HepG2 (cell line): ENCODE measurements around the gene CIAO3. TPM values are rescaled to one million over a fixed set of nuclear protein-coding genes. Genes with fewer than 3 reads are reported as not detected.

Experiments used
- ATAC-seq: fragments of 200-7000 bp; cut with Tn5 transposase; 3 replicates; pipeline ENCODE4 v1.9.1; 2020; ENCODE audit warnings: mild to moderate bottlenecking, moderate library complexity
- BruUV-seq: library from RNA; stranded (reverse); fragments of 400-500 nt; replicated peaks from 2 replicates; lab custom pipeline; 2021; lab: Mats Ljungman, UMichigan
- CTCF ChIA-PET: fragments of 300-600 bp; formaldehyde crosslinking; extraction: SDS; loops from one replicate; lab custom pipeline; 2021; ENCODE audit warnings: low total read pairs, inconsistent platforms, low intra/inter-chr PET ratio; lab: Yijun Ruan, JAX
- POLR2A ChIA-PET: fragments of 350-600 bp; sonication (Branson Sonifier 250); formaldehyde crosslinking; loops from one replicate; lab custom pipeline; 2020; ENCODE audit warnings: antibody characterized with exemption, inconsistent platforms; lab: Yijun Ruan, JAX
- DNase-seq: peaks from one replicate; pipeline ENCODE4 v3.0.0-alpha.2; 2015; ENCODE audit warnings: low spot score
- FAIRE-seq: peaks from 3 replicates; lab custom pipeline; 2011; peaks lifted over from hg19 to GRCh38; lab: Jason Lieb, UNC
- H2AFZ ChIP-seq: one replicate; pipeline ENCODE4 v1.6.1; 2011; ENCODE audit warnings: low read length, inconsistent platforms
- H3K27ac ChIP-seq: fragments of 300-600 bp; 3 replicates; pipeline ENCODE4 v1.8.0; 2011; ENCODE audit warnings: mixed run types, mild to moderate bottlenecking, mixed read lengths, low read length, inconsistent platforms; ENCODE audit not compliant: insufficient read depth; ENCODE audit errors: extremely low read length
- H3K27me3 ChIP-seq, 2 experiments: fragments of 200-600 bp in 1 of 2; 2 replicates in 1 of 2; 3 replicates in 1 of 2; pipeline versions ENCODE4 v1.6.0 to v1.8.0; 2011; ENCODE audit warnings: low read length in 2 of 2, mild to moderate bottlenecking in 2 of 2, moderate library complexity in 2 of 2, inconsistent platforms in 1 of 2; ENCODE audit not compliant: insufficient read depth in 2 of 2, control insufficient read depth in 1 of 2
- H3K36me3 ChIP-seq, 2 experiments: fragments of 200-600 bp in 1 of 2; replicated peaks in 1 of 2; 2 replicates in 1 of 2; 3 replicates in 1 of 2; pipeline versions ENCODE4 v1.5.1 to v1.8.0; 2011; ENCODE audit warnings: low read length in 2 of 2, inconsistent platforms in 1 of 2; ENCODE audit not compliant: insufficient read depth in 2 of 2, control insufficient read depth in 1 of 2
- H3K4me1 ChIP-seq: 2 replicates; pipeline ENCODE4 v1.5.1; 2012; ENCODE audit warnings: low read length, inconsistent platforms; ENCODE audit not compliant: insufficient read depth
- H3K4me2 ChIP-seq: 2 replicates; pipeline ENCODE4 v1.6.0; 2011; ENCODE audit warnings: low read depth, low read length, inconsistent platforms
- H3K4me3 ChIP-seq, 3 experiments: fragments of 200-600 bp in 1 of 3; sonication (generic), shearing (Covaris generic) in 1 of 3; replicated peaks in 1 of 3; 2 replicates each; pipeline ENCODE4 v1.5.1; 2011 to 2016; ENCODE audit warnings: low read length in 3 of 3, inconsistent platforms in 2 of 3, low read depth in 2 of 3, mild to moderate bottlenecking in 2 of 3, control low read depth in 1 of 3, mixed read lengths in 1 of 3; ENCODE audit not compliant: insufficient read depth in 1 of 3
- H3K79me2 ChIP-seq: one replicate; pipeline ENCODE4 v1.6.1; 2011; ENCODE audit warnings: low read length, inconsistent platforms; ENCODE audit not compliant: insufficient read depth
- H3K9ac ChIP-seq: 2 replicates; pipeline ENCODE4 v1.6.0; 2011; ENCODE audit warnings: mild to moderate bottlenecking, low read depth, low read length, inconsistent platforms; ENCODE audit not compliant: insufficient read depth
- H3K9me3 ChIP-seq: 2 replicates; pipeline ENCODE4 v1.5.1; 2012; ENCODE audit warnings: mild to moderate bottlenecking, low read length
- H4K20me1 ChIP-seq: 2 replicates; pipeline ENCODE4 v1.6.0; 2011; ENCODE audit warnings: inconsistent platforms, mild to moderate bottlenecking, low read length, moderate library complexity; ENCODE audit not compliant: insufficient read depth
- DNMT1 ChIP-seq: sonication (generic); formaldehyde crosslinking; IDR thresholded peaks from 2 replicates; pipeline ENCODE4 v1.5.1; 2020; ENCODE audit warnings: mild to moderate bottlenecking, missing genetic modification reagents
- E2F1 ChIP-seq: sonication (generic); formaldehyde crosslinking; IDR thresholded peaks from 2 replicates; pipeline ENCODE4 v1.5.0; 2020; ENCODE audit warnings: missing genetic modification reagents
- ETV5 ChIP-seq: IDR thresholded peaks from 2 replicates; pipeline ENCODE4 v1.6.1; 2018; ENCODE audit warnings: missing biosample characterization, missing genetic modification reagents, inconsistent platforms, borderline replicate concordance
- FOXA1 ChIP-seq, 2 experiments: fragments of 450-650 bp in 1 of 2; sonication (generic) in 1 of 2; formaldehyde crosslinking in 1 of 2; IDR thresholded peaks; 2 replicates each; pipeline versions ENCODE4 v1.4.0 to v1.6.1; 2016 to 2020; ENCODE audit warnings: missing genetic modification reagents in 1 of 2
- GLMP ChIP-seq: sonication (generic); formaldehyde crosslinking; IDR thresholded peaks from 2 replicates; pipeline ENCODE4 v1.9.0; 2021; ENCODE audit warnings: missing genetic modification reagents, mild to moderate bottlenecking, borderline replicate concordance
- HNRNPUL1 ChIP-seq: fragments of 200-400 bp; formaldehyde crosslinking; IDR thresholded peaks from 2 replicates; pipeline ENCODE4 v1.6.1; 2017; ENCODE audit warnings: low read depth, mild to moderate bottlenecking, low read length, moderate library complexity
- NFKBIZ ChIP-seq: IDR thresholded peaks from 2 replicates; pipeline ENCODE4 v1.6.1; 2018; ENCODE audit warnings: missing genetic modification reagents, missing compliant biosample characterization
- PAXIP1 ChIP-seq: sonication (generic); formaldehyde crosslinking; conservative IDR thresholded peaks from 2 replicates; pipeline ENCODE4 v1.4.0; 2020; ENCODE audit warnings: mild to moderate bottlenecking, missing genetic modification reagents, moderate library complexity
- PBX3 ChIP-seq: sonication (generic); formaldehyde crosslinking; IDR thresholded peaks from 2 replicates; pipeline ENCODE4 v1.8.1; 2023; ENCODE audit warnings: missing genetic modification reagents, inconsistent platforms, borderline replicate concordance
- RNF219 ChIP-seq: sonication (generic); formaldehyde crosslinking; IDR thresholded peaks from 2 replicates; pipeline ENCODE4 v1.5.0; 2020; ENCODE audit warnings: mild to moderate bottlenecking, missing genetic modification reagents
- TAF15 ChIP-seq: fragments of 200-400 bp; formaldehyde crosslinking; IDR thresholded peaks from one replicate; pipeline ENCODE4 v1.6.1; 2018; ENCODE audit warnings: mild to moderate bottlenecking, low read depth, low read length; ENCODE audit not compliant: poor library complexity, severe bottlenecking
- THAP7 ChIP-seq: sonication (generic); formaldehyde crosslinking; IDR thresholded peaks from 2 replicates; pipeline ENCODE4 v1.8.1; 2023; ENCODE audit warnings: mild to moderate bottlenecking, missing genetic modification reagents
- ZKSCAN1 ChIP-seq: fragments of 150-350 bp; IDR thresholded peaks from 2 replicates; pipeline ENCODE4 v1.6.1; 2014; ENCODE audit warnings: low read length
- ZNF44 ChIP-seq: sonication (generic); formaldehyde crosslinking; IDR thresholded peaks from 2 replicates; pipeline ENCODE4 v1.5.1; 2020; ENCODE audit warnings: mild to moderate bottlenecking, missing genetic modification reagents
- WGBS: methylation state at CpG from one replicate; pipeline ENCODE4 v1.1.6; 2017; ENCODE audit warnings: low lambda C conversion rate; 5-methylcytosine and 5-hydroxymethylcytosine counted together
- in situ Hi-C: cut with HindIII; loops from 2 replicates; pipeline ENCODE4 v1.10.0; 2017; ENCODE audit warnings: low pct_unique_long_range_greater_than_20kb; ENCODE audit not compliant: extremely low pct_ligation_motif_present
- intact Hi-C: fragments of 100-400 bp; cut with micrococcal nuclease; formaldehyde crosslinking; loops from one replicate; pipeline ENCODE4 v1.10.0; 2022; ENCODE audit not compliant: unreplicated experiment
- polyA plus RNA-seq, 8 experiments: library from polyadenylated mRNA; depleted of rRNA in 3 of 8; stranded (reverse) in 7 of 8; unstranded in 1 of 8; fragments of >200 nt; fragmentation: Illumina TruSeq in 4 of 8; extraction: Trizol in 4 of 8; gene quantifications; 2 replicates each; pipeline versions ENCODE4 v1.2.1 to v1.2.3, GENCODE V29; 2011 to 2016; ENCODE audit warnings: low read depth in 4 of 8, missing spikeins in 1 of 8, mixed read lengths in 1 of 8; ENCODE audit not compliant: insufficient read depth in 1 of 8
- total RNA-seq, 5 experiments: library from RNA; depleted of rRNA; stranded (reverse); fragments of >200 nt; fragmentation: Illumina TruSeq; extraction: Trizol; gene quantifications; 2 replicates each; pipeline ENCODE4 v1.2.3, GENCODE V29; 2016; ENCODE audit warnings: low read depth in 1 of 5

Gene CIAO3
- total and polyA plus RNA-seq, 2 of the 13 experiments (the other 11 are each of a cell fraction or from before 2014, with no cell fraction given) = 21.7 to 25.0 TPM

- BruUV-seq = no TSS peak
- FAIRE-seq (no peak), ATAC-seq (no peak), DNase-seq (no peak)
- Histone ChIP-seq H2AFZ (no peak overlapping the region), H3K36me3 (no peaks in the 10 kb centered on the region), H3K9me3 (no peaks in the 10 kb centered on the region), H3K79me2 (no peaks in the 10 kb centered on the region), H4K20me1 (no peaks in the 10 kb centered on the region), H3K4me2 (no peak overlapping the region), H3K4me3 (no peak overlapping the region), H3K27ac (no peak overlapping the region), H3K4me1 (no peaks in the 10 kb centered on the region), H3K27me3 (peaks cover 6 to 10% of the 10 kb centered on the region in 2 experiments; a peak in 3 of 5 replicates), H3K9ac (no peak overlapping the region)
- POLR2A ChIA-PET = interaction anchor here (1.7 to 1.8 kb wide), 2 partner anchors 9 to 29 kb away, joined by 4 to 7 read pairs; partner anchors contain the start of genes CIAO3 and MSLN
- CTCF ChIA-PET = no interaction called here
- in situ Hi-C loops (no loop called here), intact Hi-C loops (no loop called here)
- 54% methylated on average over 10 of the region's 19 CpGs for WGBS
- TF ChIP-seq DNMT1 (no peak), TAF15 (no peak), THAP7 (CRISPR knock-in tag) (no peak), ZKSCAN1 (no peak), E2F1 (no peak), PBX3 (no peak), GLMP (CRISPR knock-in tag) (no peak), HNRNPUL1 (no peak), NFKBIZ (CRISPR knock-in tag) (no peak), PAXIP1 (CRISPR knock-in tag) (no peak), ZNF44 (CRISPR knock-in tag) (no peak), ETV5 (no peak), FOXA1 (IDR thresholded peaks at IDR 0.05) (no peak), FOXA1 (CRISPR knock-in tag; IDR thresholded peaks at IDR 0.05) (no peak), RNF219 (CRISPR knock-in tag) (no peak)
Observed at GRCh38 chr16:769934-770333, 29.1 kb upstream of the CIAO3 start.
